KBM-7 (cell line): ENCODE measurements around the gene APOA1.

Source experiments
- DNase-seq: peaks from one replicate; pipeline ENCODE4 v3.0.0-alpha.2; 2015
- in situ Hi-C: fragments of 300-500 bp; cut with MboI; formaldehyde crosslinking; loops from 2 replicates; pipeline ENCODE4 v1.14.3; 2020; ENCODE audit warnings: low sequenced_read_pairs, low pct_unique_long_range_greater_than_20kb, mixed read lengths

APOA1 gene

DNA sequence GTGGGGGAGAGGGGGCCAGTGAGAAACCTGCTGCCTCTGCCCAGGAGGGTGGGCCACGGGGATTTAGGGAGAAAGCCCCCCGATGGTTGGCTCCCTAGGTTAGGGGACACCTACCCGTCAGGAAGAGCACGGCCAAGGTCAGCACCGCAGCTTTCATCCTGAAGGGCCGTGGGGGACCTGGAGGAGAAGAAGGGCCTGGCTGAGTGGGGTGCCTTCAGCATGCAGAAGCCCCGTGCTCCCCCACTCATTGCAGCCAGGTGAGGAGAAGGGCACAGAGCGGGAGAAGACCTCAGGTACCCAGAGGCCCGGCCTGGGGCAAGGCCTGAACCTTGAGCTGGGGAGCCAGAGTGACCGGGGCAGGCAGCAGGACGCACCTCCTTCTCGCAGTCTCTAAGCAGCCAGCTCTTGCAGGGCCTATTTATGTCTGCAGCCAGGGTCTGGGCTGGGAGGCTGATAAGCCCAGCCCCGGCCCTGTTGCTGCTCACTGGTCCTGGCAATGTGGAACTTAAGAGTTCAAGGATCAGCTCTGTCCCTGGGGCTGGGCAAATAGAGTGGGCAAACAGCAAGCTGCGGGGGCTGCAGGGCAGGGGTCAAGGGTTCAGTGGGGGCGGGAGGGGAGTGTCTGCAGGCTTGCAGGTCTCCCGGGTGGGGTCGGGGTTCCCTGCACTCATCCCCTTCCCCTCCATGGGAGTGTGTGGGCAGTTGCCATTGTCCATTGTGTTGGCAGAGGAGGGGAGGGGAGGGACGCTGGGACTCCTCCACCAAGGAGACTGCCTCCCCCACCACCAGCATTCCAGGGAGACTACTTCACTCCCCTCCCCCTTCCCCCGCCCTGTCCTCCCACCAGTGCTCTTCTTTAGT lies at the start of gene APOA1:
Gene APOA1, minus strand, starts transcription at position 392 of the 861 bp plus-strand sequence. Its CDS starts 235 bp downstream, at position 157.
- in situ Hi-C loops: no loop called here

DNA sequence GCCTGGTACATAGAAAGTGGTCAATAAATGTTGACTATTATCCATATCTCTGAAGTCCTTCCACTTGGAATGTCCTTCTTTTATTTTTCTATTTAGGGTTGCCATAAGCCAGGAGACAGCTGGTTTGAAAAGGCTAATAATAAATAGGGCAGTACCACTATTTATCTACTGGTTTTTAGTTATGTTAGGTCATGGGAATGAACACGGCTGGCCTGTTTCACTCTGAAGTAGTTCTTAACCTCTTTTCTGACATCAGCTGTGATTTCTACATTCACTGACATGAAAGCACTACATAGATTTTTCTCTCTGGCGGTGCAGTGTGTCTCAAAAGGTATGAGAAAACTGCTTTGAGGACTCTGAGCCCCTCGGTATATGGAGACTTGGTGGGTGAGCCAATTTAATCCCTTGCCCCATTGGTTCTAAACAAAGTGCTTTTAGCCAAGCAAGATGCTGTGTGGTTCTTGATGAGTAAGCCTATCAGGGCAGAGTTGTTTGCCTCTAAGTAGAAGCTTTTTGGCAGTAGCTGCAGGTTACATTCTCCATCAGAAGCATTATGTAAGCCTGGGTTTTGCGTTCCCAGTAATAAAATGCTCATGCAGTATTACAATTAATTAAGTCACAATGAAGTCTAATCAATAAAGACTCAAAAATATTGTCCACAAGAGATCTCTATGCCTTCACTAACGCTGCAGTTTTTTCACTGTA lies 48.7 kb upstream of the APOA1 start:
- no peak for DNase-seq
- in situ Hi-C loops: loop anchor here (25.0 kb wide), 1 partner anchor 201 kb away; the partner anchor contains the start of gene SIK3

More for the DNA sequence above, at the start of gene APOA1:
- no peak for DNase-seq

DNA sequence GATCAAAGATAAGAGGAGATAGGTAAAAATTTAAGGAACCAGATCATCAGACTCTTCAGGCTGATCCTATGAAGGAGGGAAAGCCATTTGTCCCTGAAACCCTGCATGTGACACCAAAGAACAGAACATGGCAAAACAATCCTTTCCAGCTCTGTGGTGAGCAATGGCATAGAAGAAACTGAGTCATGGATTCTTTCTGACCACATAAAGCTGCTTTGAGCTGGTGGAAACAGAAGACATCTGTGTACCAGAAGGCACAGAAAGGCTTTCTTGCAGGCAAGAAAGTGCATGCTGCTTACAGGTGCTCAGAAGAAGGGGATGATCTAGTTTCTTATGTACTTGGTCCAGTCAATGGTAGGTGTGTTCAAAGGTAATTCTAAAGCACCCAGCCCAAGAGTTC lies 45.0 kb upstream of the APOA1 start:
- in situ Hi-C loops: loop anchor here (25.0 kb wide), 1 partner anchor 205 kb away; the partner anchor contains the start of gene SIK3
- no peak for DNase-seq

DNA sequence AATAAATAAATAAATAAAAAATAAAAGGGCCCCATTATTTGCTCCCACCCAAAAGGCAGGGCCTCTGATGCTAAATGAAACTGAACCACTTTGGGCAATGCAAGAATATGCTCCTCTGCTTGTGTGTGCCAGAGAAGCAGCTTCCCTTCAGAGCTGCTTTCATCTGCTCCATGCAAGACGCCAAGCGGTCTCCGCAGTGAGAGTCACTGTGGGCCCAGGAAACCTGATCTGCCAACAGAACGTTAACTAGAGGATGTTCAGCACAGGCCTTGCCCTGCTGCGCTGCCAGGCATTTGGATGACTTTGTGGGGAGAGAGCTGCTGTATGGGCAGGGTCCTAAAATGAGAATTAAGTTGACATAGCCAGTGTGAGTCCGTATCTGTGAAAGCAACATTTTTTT lies 43.7 kb upstream of the APOA1 start:
- in situ Hi-C loops: loop anchor here (25.0 kb wide), 1 partner anchor 206 kb away; the partner anchor contains the start of gene SIK3

DNA sequence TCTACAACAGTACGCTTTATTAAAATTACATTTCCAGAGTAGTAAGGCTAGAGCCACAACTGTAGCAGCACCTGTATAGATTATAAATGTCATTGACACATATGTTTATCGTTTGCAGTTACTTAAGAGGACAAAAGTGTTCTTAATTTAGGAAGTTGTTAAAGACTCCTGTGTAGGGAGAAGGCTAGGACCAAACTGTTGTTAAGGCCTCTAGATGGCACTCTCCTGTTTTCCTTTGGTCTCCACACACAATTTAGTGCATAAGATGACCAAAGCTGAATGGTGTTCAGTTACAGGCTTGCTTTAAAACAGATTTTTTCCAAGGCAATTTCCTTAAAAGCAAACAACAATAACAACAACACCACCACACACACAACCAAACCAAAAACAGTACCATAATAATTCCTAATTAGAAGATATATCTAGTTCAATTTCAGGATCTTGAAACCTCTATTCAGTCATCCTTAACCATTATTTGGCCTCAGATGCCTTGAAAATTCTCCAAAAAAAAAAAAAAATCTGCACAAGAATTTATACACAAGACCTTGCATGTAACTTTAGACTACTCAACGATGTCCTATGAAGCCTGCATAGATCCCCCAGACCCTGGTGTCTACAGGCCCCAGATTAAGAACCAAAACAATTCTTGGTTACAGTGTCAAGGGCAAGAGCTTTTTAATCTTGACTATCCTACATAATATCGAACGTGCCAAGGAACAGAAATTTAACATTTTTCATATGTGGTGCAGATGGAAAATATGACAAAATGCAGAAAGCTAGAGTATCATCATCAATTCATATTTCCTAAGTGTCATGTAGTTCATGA lies 42.6 kb upstream of the APOA1 start:
- in situ Hi-C loops: loop anchor here (25.0 kb wide), 1 partner anchor 207 kb away; the partner anchor contains the start of gene SIK3

More for the DNA sequence above, 43.7 kb upstream of the APOA1 start:
- no peak for DNase-seq

DNA sequence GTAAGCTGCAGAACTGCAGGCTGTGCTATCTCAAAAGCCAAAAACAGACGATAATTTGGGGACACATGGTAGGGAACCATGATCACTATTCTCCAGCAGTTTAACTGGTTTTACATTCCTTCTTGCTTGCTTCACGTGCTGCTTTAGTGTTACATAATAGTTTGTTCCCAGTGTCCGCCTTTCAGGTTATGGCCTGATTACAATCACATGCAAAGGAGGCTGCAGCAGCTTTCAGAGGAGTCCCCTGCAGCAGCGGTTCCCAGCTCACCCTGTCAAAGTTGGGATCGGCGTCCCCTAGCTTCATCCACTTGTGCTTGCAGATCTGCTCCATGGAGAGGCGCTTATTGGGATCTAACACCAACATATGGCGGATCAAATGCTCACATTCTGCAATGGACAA lies 39.2 kb upstream of the APOA1 start:
- DNase-seq: no peak
- in situ Hi-C loops: loop anchor here (25.0 kb wide), 1 partner anchor 211 kb away; the partner anchor contains the start of gene SIK3

More for the DNA sequence above, 42.6 kb upstream of the APOA1 start:
- peak; percentile 77 for DNase-seq

DNA sequence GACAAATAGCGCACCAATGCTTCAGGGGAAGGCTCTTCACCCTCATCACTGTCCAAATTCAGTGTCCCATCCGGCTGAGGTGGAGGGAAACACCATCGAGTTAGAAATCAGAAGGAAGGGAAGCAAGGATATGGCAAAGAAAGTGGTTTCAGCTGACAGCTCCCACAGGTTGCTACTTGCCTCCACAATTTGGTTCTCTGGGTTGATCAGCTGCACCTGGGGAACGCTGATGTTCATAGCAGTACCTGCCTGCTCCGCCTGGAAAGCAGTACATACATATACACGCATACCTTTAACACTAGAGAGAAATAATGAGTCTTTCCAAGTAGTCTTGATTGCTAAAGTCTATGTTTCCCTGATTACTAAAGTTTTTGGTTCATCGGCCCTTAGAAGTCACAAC lies 37.8 kb upstream of the APOA1 start:
- in situ Hi-C loops: loop anchor here (25.0 kb wide), 1 partner anchor 212 kb away; the partner anchor contains the start of gene SIK3
- no peak for DNase-seq

DNA sequence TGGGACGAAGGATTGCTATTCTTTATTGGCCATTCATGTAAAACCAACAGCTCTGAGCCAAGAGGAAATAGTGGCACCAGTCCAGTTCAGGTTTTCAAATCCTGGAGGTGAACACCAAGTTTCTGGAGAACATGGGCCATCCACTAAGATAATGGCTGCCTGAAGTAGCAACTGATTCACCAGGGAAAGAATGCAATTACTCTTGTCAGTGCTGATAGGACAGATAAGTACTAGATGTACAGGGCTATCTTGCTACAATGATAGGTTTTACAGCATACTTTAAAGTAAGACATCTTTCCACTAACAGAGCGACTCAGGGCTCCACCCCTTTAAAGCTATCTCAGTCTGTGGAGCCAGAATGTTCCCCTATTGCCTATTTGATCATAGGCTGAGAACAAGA lies 36.8 kb upstream of the APOA1 start:
- DNase-seq: no peak
- in situ Hi-C loops: no loop called here

DNA sequence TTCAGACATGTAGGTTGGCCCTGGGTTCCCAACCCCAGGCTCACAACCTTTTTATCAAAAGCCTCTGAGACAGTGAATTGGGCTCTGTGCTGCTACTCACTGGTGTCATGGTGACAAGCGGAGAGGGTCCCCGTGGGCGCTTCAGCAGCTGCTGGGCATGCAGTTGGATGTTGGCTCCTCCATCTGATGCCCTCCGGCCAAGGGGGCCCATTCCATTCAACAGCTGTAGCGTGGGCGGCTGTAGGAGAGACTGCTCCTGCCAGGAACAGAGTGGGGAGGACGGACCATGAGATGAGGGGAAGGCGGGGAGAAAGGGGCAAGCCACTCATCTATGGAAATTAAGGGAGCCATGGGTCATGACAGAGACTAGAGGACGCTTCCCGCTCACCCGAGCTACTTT lies 36.0 kb upstream of the APOA1 start:
- in situ Hi-C loops: no loop called here
- no peak for DNase-seq

DNA sequence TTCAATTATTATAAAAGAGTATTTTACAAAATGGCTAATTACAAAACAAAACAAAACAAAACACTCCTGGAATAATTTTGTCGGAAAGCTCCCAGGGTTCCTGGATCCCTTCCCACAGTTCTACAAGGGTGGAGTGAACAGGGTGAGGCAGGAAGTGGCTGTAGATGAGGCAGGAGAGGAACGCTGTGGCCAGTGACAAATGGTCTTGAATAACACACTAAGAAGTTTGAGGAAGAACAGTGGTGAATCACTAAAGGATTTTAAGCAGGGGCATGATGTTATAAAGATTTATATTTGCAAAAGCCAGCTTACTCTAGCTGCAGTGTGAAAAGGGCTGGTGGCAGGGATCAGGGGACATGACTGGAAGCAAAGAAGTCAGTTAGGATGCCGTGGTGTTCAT lies 33.8 kb upstream of the APOA1 start:
- DNase-seq: no peak
- in situ Hi-C loops: no loop called here

DNA sequence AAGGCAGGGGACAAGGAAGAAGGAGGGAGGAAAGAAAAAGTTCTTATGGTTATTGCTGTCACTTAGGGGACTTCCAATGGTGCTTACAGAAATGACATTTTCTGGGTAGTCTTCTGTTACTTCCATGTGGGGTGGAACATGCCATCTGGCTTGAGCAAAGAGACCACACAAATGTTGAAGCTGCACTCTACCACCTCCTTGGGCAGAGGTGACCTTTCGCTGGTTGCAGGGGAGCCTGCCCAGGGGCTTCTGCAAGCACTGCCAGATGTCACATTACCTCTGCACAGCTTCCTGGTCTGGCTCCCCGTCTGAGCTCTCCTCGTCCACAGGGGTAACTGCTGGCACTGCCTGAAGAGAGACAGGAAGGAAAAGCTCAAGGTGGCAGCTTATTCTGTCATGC lies 32.6 kb upstream of the APOA1 start:
- DNase-seq: peak; percentile 69
- in situ Hi-C loops: no loop called here

DNA sequence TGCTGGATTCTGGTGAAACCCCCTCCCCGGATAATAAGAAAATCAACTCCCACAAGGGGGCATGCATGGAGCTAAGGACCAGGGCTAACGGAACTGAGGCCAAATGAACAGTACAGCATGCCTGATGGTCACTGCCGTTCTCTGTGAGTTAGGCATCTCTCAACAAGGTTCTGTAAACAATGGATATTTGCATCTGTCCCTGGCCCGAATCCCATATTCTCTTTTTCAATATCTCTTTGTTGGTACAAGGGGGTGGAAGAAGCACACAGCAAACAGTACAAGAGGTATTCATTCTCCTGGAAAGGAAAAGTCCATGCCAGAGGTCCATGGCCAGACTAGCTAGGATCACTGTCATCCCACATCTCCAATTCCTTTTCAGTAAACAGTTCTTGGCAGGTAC lies 32.2 kb upstream of the APOA1 start:
- no peak for DNase-seq
- in situ Hi-C loops: no loop called here

DNA sequence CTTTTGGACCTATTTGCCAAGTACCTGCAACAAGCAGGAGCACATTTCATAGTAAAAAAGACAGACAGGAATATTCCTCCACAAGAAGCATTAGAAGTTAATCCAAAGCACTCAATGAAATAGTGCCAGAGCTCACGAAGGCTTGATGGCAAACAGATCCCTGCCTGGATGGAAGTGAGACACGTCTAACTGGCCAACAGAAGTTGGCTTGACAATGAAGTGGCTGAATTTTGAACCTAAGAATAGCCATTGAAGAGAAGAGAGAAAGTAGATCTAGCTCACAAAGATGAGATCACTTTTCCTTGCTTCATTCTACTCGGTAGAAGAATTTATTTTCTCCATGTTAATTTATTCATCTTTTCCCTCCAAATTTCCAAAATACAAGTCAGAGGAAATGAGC lies 30.6 kb upstream of the APOA1 start:
- in situ Hi-C loops: no loop called here
- no peak for DNase-seq

DNA sequence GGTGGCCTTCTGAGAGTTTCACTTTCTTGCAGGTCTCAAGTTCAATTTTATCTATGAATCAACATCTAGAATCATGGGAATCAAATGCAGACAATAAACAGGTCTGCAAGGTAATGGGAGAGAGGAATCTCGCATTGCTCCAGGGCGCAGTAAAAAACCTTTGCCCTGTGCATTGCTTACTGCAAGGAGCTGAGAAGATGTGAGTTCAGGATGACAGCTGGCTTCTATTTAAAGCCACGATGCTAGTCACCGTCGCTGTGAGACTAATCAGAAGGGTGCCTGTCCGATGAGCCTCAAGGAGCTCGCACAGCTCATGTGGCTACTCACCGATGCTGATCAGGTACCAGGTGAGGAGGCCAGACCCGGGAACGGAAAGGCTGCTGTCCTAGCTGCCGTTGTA lies 30.2 kb upstream of the APOA1 start:
- no peak for DNase-seq
- in situ Hi-C loops: no loop called here

DNA sequence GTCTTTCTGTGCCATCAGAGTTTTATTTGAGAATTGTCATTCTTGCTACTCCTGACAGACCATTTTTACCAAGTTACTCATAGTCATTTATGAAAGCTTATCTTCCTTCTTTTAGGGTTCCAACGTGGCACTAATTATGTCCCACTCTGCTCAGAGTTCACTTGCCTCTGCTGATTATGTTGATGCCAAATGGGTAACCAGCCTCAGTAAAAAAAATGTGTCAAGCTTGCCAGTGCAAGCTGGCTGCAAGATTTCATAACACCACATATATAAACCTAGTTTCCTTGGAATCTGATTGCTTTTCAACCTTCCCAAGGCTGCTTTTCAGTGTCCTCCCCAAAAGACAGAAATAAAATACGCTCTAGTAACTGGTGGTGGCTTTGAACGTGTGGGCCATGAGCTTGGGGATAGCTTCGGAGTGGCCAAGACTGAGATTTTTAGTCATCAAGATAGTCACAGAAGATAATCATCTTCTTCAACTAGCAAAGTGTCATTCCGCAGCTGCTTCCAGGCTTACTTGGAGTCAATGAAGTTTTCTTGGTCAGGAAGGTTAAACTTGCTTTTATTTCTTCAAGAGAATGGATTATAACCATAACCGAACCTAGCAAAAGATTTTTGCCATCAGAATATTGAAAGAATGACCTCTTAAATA lies 29.5 kb upstream of the APOA1 start:
- no peak for DNase-seq
- in situ Hi-C loops: no loop called here

DNA sequence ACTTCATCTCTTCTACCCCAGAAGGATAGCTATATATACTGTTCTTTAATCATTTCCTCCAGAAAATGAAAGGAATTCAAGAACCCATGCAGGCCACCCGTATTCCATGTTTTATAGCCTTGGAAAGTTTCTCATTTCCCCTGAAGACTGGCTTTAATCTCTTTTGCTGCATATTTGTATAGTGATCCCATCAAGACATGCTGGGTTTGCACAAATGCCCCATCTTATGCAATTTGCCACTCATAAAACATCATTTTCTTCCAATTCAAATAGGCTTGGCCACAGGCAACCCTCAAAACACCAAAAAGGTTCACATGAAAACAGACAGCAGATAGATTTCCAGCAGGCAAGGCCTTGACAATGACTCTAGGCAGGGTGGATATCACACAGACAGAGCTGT lies 28.3 kb upstream of the APOA1 start:
- no peak for DNase-seq
- in situ Hi-C loops: no loop called here

DNA sequence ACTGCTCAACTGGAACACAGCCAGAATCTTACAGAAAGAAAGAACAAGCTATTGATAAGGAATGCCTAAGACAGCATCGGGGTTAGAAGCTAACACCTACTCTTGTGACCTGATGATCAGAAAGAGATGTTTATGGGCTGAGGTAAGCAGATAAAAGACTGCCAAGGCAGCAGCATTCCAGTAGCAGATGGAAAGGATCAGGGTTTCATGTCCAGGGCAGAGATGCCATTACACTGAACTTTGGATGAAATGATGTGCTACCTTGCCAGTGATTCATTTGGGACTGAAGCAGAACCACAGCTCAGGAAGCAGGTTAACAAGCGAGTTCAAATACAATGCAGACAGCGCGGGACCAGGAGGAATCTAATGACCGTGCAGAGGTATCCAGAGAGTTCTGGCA lies 27.1 kb upstream of the APOA1 start:
- in situ Hi-C loops: no loop called here
- no peak for DNase-seq

DNA sequence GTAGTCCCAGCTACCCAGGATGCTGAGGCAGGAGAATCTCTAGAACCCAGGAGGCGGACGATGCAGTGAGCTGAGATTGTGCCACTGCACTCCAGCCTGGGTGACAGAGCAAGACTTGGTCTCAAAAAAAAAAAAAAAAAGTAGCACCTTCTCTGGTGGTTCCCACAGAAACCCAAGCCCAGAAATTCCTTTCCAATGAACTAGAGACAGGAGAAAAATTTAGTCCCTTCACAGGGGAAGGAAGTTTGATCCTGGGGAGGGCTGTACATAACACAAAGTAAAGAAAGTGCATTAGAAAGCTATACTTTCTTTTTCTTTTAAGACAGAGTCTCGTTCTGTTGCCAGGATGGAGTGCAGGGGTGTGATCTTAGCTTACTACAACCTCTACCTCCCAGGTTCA lies 25.5 kb upstream of the APOA1 start:
- no peak for DNase-seq
- in situ Hi-C loops: no loop called here

DNA sequence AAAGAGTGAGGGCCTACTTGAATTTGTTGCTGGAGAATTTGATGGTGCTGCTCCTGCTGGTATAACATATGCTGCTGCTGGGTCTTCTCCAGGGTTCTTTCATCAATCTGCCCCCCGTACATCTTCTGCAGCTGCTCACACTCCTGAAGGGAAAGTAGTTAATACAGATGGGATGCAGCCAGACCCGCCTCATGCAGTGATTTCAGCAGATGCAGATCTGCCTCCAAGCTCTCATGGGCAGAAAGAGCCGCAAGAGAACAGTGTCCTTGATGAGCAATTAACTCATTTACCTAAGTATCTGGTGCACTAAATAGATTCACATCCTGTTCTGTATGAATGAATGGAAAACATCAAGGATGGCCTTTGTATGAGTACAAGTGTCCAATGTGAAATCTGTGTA lies 24.8 kb upstream of the APOA1 start:
- in situ Hi-C loops: no loop called here

More for the DNA sequence above, 24.8 kb upstream of the APOA1 start:
- DNase-seq: no peak
